H9 (cell line): ENCODE data around the gene SMCP. TPM values are rescaled to one million over a fixed set of nuclear protein-coding genes. Genes with fewer than 3 reads are reported as not detected.

ENCODE experiments used
- DNase-seq: peaks from one replicate; pipeline ENCODE4 v3.0.0-alpha.2; 2017
- H2AFZ ChIP-seq: one replicate; pipeline ENCODE4 v1.6.1; 2013; ENCODE audit warnings: mild to moderate bottlenecking, low read length, control low read depth, moderate library complexity
- H2AK5ac ChIP-seq: 2 replicates; pipeline ENCODE4 v1.6.1; 2013; ENCODE audit warnings: low read length, control low read depth, mixed read lengths; ENCODE audit not compliant: insufficient read length
- H2BK120ac ChIP-seq: one replicate; pipeline ENCODE4 v1.6.1; 2013; ENCODE audit warnings: low read depth, mild to moderate bottlenecking, low read length, control low read depth, inconsistent platforms; ENCODE audit not compliant: poor library complexity, severe bottlenecking
- H2BK12ac ChIP-seq: 2 replicates; pipeline ENCODE4 v1.6.1; 2013; ENCODE audit warnings: low read length, control low read depth, mixed read lengths, low read depth; ENCODE audit not compliant: insufficient read length
- H2BK15ac ChIP-seq: 2 replicates; pipeline ENCODE4 v1.6.1; 2013; ENCODE audit warnings: low read depth, low read length, control low read depth
- H2BK20ac ChIP-seq: one replicate; pipeline ENCODE4 v1.6.1; 2013; ENCODE audit warnings: low read depth, mild to moderate bottlenecking, low read length, control low read depth, inconsistent platforms; ENCODE audit not compliant: poor library complexity, severe bottlenecking
- H2BK5ac ChIP-seq: 2 replicates; pipeline ENCODE4 v1.6.1; 2013; ENCODE audit warnings: low read length, control low read depth, mixed read lengths; ENCODE audit not compliant: insufficient read length
- H3K14ac ChIP-seq: 2 replicates; pipeline ENCODE4 v1.6.1; 2013; ENCODE audit warnings: low read length, control low read depth; ENCODE audit not compliant: insufficient read depth
- H3K18ac ChIP-seq: 2 replicates; pipeline ENCODE4 v1.6.1; 2013; ENCODE audit warnings: low read depth, mild to moderate bottlenecking, mixed read lengths, low read length, control low read depth; ENCODE audit not compliant: insufficient read length
- H3K23ac ChIP-seq: 2 replicates; pipeline ENCODE4 v1.6.1; 2013; ENCODE audit warnings: low read length, control low read depth, mixed read lengths, low read depth; ENCODE audit not compliant: insufficient read length
- H3K23me2 ChIP-seq: 2 replicates; pipeline ENCODE4 v1.6.1; 2013; ENCODE audit warnings: low read depth, mild to moderate bottlenecking, mixed read lengths, low read length, control low read depth; ENCODE audit not compliant: insufficient read length, poor library complexity, severe bottlenecking
- H3K27ac ChIP-seq: 2 replicates; pipeline ENCODE4 v1.5.1; 2013; ENCODE audit warnings: low read length, control low read depth, mixed read lengths, low read depth; ENCODE audit not compliant: insufficient read length
- H3K27me3 ChIP-seq: 2 replicates; pipeline ENCODE4 v1.6.1; 2013; ENCODE audit warnings: low read length, control low read depth, inconsistent platforms; ENCODE audit not compliant: insufficient read depth
- H3K4ac ChIP-seq: 2 replicates; pipeline ENCODE4 v1.6.1; 2013; ENCODE audit warnings: low read depth, mild to moderate bottlenecking, control low read depth, inconsistent platforms, low read length, moderate library complexity
- H3K4me1 ChIP-seq: 2 replicates; pipeline ENCODE4 v1.6.1; 2013; ENCODE audit warnings: low read length, control low read depth, inconsistent platforms; ENCODE audit not compliant: insufficient read depth
- H3K4me2 ChIP-seq: 2 replicates; pipeline ENCODE4 v1.6.1; 2013; ENCODE audit warnings: low read length, control low read depth, mixed read lengths; ENCODE audit not compliant: insufficient read length, insufficient read depth
- H3K56ac ChIP-seq: 2 replicates; pipeline ENCODE4 v1.6.1; 2013; ENCODE audit warnings: low read depth, mild to moderate bottlenecking, mixed read lengths, low read length, control low read depth; ENCODE audit not compliant: insufficient read length
- H3K79me1 ChIP-seq: 2 replicates; pipeline ENCODE4 v1.6.1; 2013; ENCODE audit warnings: low read depth, mild to moderate bottlenecking, moderate library complexity, low read length, control low read depth, inconsistent platforms; ENCODE audit not compliant: insufficient read depth, poor library complexity, severe bottlenecking
- H3K79me2 ChIP-seq: 2 replicates; pipeline ENCODE4 v1.6.1; 2013; ENCODE audit warnings: low read length, control low read depth, inconsistent platforms; ENCODE audit not compliant: insufficient read depth
- H3K9ac ChIP-seq: 2 replicates; pipeline ENCODE4 v1.6.1; 2013; ENCODE audit warnings: low read length, control low read depth, mixed read lengths; ENCODE audit not compliant: insufficient read length; ENCODE audit errors: extremely low read depth
- H3K9me3 ChIP-seq: one replicate; pipeline ENCODE4 v1.6.1; 2013; ENCODE audit warnings: low read depth, low read length, inconsistent platforms; ENCODE audit not compliant: control insufficient read depth
- H3T11ph ChIP-seq: one replicate; pipeline ENCODE4 v1.6.1; 2013; ENCODE audit warnings: mild to moderate bottlenecking, low read length, control low read depth, inconsistent platforms
- H4K20me1 ChIP-seq: one replicate; pipeline ENCODE4 v1.6.1; 2013; ENCODE audit not compliant: control insufficient read depth, insufficient read length, insufficient read depth
- H4K5ac ChIP-seq: 2 replicates; pipeline ENCODE4 v1.6.1; 2013; ENCODE audit warnings: low read depth, mild to moderate bottlenecking, mixed read lengths, low read length, control low read depth; ENCODE audit not compliant: insufficient read length
- H4K8ac ChIP-seq: replicated peaks from 2 replicates; pipeline ENCODE4 v1.6.1; 2013; ENCODE audit warnings: low read length, control low read depth, mixed read lengths, low read depth; ENCODE audit not compliant: insufficient read length
- H4K91ac ChIP-seq: 2 replicates; pipeline ENCODE4 v1.6.1; 2013; ENCODE audit warnings: low read depth, mild to moderate bottlenecking, moderate library complexity, mixed read lengths, low read length, control low read depth; ENCODE audit not compliant: insufficient read length
- H3K27ac Mint-ChIP-seq, 3 experiments: 2 replicates in 2 of 3; 3 replicates in 1 of 3; pipeline ENCODE4 v1.8.0; 2020 to 2021; ENCODE audit warnings: mixed read lengths in 3 of 3, mild to moderate bottlenecking in 1 of 3, moderate library complexity in 1 of 3
- H3K27me3 Mint-ChIP-seq: 2 replicates; pipeline ENCODE4 v1.8.0; 2021; ENCODE audit warnings: low read depth, mild to moderate bottlenecking, moderate library complexity, mixed read lengths
- H3K36me3 Mint-ChIP-seq, 3 experiments: 2 replicates in 2 of 3; 3 replicates in 1 of 3; pipeline ENCODE4 v1.8.0; 2020 to 2021; ENCODE audit warnings: low read depth in 3 of 3, mixed read lengths in 3 of 3; ENCODE audit not compliant: insufficient read depth in 1 of 3
- H3K4me1 Mint-ChIP-seq, 2 experiments: 2 replicates each; pipeline ENCODE4 v1.8.0; 2020; ENCODE audit warnings: mixed read lengths in 2 of 2
- H3K4me3 Mint-ChIP-seq, 2 experiments: 2 replicates in 1 of 2; 3 replicates in 1 of 2; pipeline ENCODE4 v1.8.0; 2020 to 2021; ENCODE audit warnings: mild to moderate bottlenecking in 2 of 2, mixed read lengths in 2 of 2, moderate library complexity in 1 of 2
- H3K9me3 Mint-ChIP-seq, 2 experiments: 2 replicates in 1 of 2; 3 replicates in 1 of 2; pipeline ENCODE4 v1.8.0; 2020; ENCODE audit warnings: mild to moderate bottlenecking in 2 of 2, mixed read lengths in 2 of 2, moderate library complexity in 1 of 2
- CTCF ChIP-seq: fragments of 200-600 bp; sonication (generic); conservative IDR thresholded peaks from 3 replicates; pipeline ENCODE4 v1.8.0; 2021; ENCODE audit warnings: antibody characterized with exemption, mild to moderate bottlenecking
- total RNA-seq: library from RNA; stranded (reverse); gene quantifications from 2 replicates; pipeline ENCODE4 v1.2.1, GENCODE V29; 2021

SMCP gene
- total RNA-seq, 1 experiment from 2014 or later: not detected

DNA sequence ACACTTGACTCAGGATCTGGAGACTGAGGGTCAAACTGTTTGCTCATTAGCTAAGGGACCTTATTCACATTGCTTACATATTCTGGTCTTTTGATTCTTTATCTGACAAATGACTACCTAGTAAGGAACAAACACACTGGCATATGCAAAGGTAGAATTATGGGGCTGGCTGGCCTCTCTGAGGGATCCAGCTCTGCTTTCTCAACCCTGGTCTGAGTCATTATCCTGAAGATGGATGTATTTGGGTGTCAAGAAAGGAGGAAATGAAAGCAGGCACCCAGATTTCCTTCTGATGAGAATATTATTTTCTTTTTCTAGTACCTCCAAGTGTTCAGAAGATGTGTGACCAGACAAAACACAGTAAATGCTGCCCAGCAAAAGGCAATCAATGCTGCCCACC, 6.0 kb downstream of the SMCP start:
- Histone ChIP-seq H3K4me2 (no peak overlapping the region), H2BK120ac (no peak overlapping the region), H4K8ac (no peak overlapping the region), H2BK5ac (no peak overlapping the region), H3K4ac (no peak overlapping the region), H2BK15ac (no peak overlapping the region), H3K27me3 (no peaks in the 10 kb centered on the region), H2AK5ac (no peak overlapping the region), H2BK20ac (no peak overlapping the region), H3K4me1 (no peaks in the 10 kb centered on the region), H3T11ph (no peak overlapping the region), H2AFZ (no peak overlapping the region), H4K20me1 (no peaks in the 10 kb centered on the region), H3K79me2 (no peaks in the 10 kb centered on the region), H3K23me2 (no peaks in the 10 kb centered on the region), H3K14ac (no peak overlapping the region), H3K23ac (no peak overlapping the region), H4K5ac (no peak overlapping the region), H3K27ac (no peak overlapping the region), H3K18ac (no peak overlapping the region), H3K79me1 (no peaks in the 10 kb centered on the region), H3K9ac (no peak overlapping the region), H4K91ac (no peak overlapping the region), H3K9me3 (no peaks in the 10 kb centered on the region), H2BK12ac (no peak overlapping the region), H3K56ac (no peak overlapping the region)
- H3K27ac Mint-ChIP-seq: no peak overlapping the region
- H3K4me3 Mint-ChIP-seq: no peak overlapping the region
- no peaks in the 10 kb centered on the region for H3K4me1 Mint-ChIP-seq
- H3K9me3 Mint-ChIP-seq: peaks cover 86 to 89% of the 10 kb centered on the region in 2 experiments
- peaks cover 0 to 24% (median 5%) of the 10 kb centered on the region in 3 experiments; a peak in 4 of 7 replicates for H3K36me3 Mint-ChIP-seq
- DNase-seq: no peak
- no peak for TF ChIP-seq CTCF
- H3K27me3 Mint-ChIP-seq: peaks cover 2% of the 10 kb centered on the region
